ENCODE results near the gene ZNF664. TPM values are rescaled to one million over a fixed set of nuclear protein-coding genes. Genes with fewer than 3 reads are reported as not detected.

ZNF664 gene
- total and polyA plus RNA-seq, 8 donors: 16.5 to 224 (median 59.3) TPM

GRCh38 chr12:124049451-124050094 is 76.6 kb downstream of the ZNF664 start:
- TF ChIP-seq EP300 (IDR thresholded peaks at IDR 0.05) (no peak), POLR2AphosphoS5 (IDR thresholded peaks at IDR 0.05) (no peak), POLR2A (IDR thresholded peaks at IDR 0.05) (no peak), CTCF (IDR thresholded peaks at IDR 0.05) (no peak)
- H3K27ac ChIP-seq: no peak overlapping the region
- H3K4me1 ChIP-seq: peaks cover 0 to 19% (median 6%) of the 10 kb centered on the region in 4 donors
- no peaks in the 10 kb centered on the region for H3K36me3 ChIP-seq
- intact Hi-C loops (cut with DNase I; ENCODE audit: low total_unique reads): no loop called here
- peaks cover 3 to 28% (median 13%) of the 10 kb centered on the region in 4 donors for H3K9me3 ChIP-seq
- DNase-seq: no peak
- no peaks in the 10 kb centered on the region for H3K27me3 ChIP-seq
- H3K4me3 ChIP-seq: no peak overlapping the region
- 52 to 77% (median 67%) methylated on average over 6 of the region's 6 CpGs for WGBS, 5 donors

- intact Hi-C loops (cut with DNase I; ENCODE audit: low total_unique reads): no loop called here
Observed at GRCh38 chr12:124053851-124054250, 80.8 kb downstream of the ZNF664 start.

GRCh38 chr12:124055066-124055465 is 82.1 kb downstream of the ZNF664 start:
- intact Hi-C loops (cut with DNase I; ENCODE audit: low total_unique reads): no loop called here
- 86 to 100% (median 100%) methylated on average over 1 of the region's 1 CpG for WGBS, 5 donors
- H3K4me1 ChIP-seq: peaks cover 0 to 12% (median 6%) of the 10 kb centered on the region in 4 donors
- H3K27ac ChIP-seq: no peak overlapping the region
- H3K36me3 ChIP-seq: no peaks in the 10 kb centered on the region
- H3K9me3 ChIP-seq: no peaks in the 10 kb centered on the region
- TF ChIP-seq POLR2AphosphoS5 (IDR thresholded peaks at IDR 0.05) (no peak), POLR2A (IDR thresholded peaks at IDR 0.05) (no peak), EP300 (IDR thresholded peaks at IDR 0.05) (no peak), CTCF (IDR thresholded peaks at IDR 0.05) (no peak)
- no peak for DNase-seq
- no peaks in the 10 kb centered on the region for H3K27me3 ChIP-seq
- H3K4me3 ChIP-seq: no peak overlapping the region

More at GRCh38 chr12:124053851-124054250, 80.8 kb downstream of the ZNF664 start:
- Histone ChIP-seq H3K36me3 (no peaks in the 10 kb centered on the region), H3K4me1 (peaks cover 0 to 19% (median 6%) of the 10 kb centered on the region in 4 donors), H3K9me3 (peaks cover 0 to 4% (median 0%) of the 10 kb centered on the region in 4 donors), H3K4me3 (no peak overlapping the region), H3K27ac (no peak overlapping the region), H3K27me3 (no peaks in the 10 kb centered on the region)
- WGBS, 5 donors: 4 to 13% (median 9%) methylated on average over 10 of the region's 10 CpGs
- peak; percentile 62 to 93 for DNase-seq
- TF ChIP-seq POLR2A (IDR thresholded peaks at IDR 0.05) (no peak), POLR2AphosphoS5 (IDR thresholded peaks at IDR 0.05) (peak in 1 of 3 donors; percentile 64), EP300 (IDR thresholded peaks at IDR 0.05) (no peak), CTCF (IDR thresholded peaks at IDR 0.05) (peak in 5 of 7 experiments; percentile 47 to 81 (median 61))

DNA sequence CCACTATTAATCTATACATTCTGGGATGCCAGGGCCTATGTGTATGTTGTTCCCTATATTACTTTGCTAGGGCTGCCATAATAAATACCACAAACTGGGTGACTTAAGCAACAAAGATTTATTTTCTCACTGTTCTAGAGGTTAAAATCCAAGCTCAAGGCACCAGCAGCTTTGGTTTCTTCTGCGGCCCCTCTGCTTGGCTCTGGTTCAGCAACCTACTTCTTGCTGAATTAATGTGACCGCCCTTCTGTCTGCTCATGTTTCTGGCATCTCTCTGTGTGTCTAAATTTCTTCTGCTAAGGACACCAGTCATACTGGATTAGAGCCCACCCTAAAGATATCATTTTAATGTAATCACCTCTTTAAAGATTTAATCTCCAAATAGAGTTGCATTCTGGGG is 84.7 kb downstream of the ZNF664 start:
- TF ChIP-seq CTCF (IDR thresholded peaks at IDR 0.05): no peak
- no peak for TF ChIP-seq POLR2A (IDR thresholded peaks at IDR 0.05)
- no peak for TF ChIP-seq POLR2AphosphoS5 (IDR thresholded peaks at IDR 0.05)
- TF ChIP-seq EP300 (IDR thresholded peaks at IDR 0.05): no peak
- intact Hi-C loops (cut with DNase I; ENCODE audit: low total_unique reads): no loop called here
- 85 to 98% (median 95%) methylated on average over 2 of the region's 2 CpGs for WGBS, 5 donors

More for the DNA sequence above, 84.7 kb downstream of the ZNF664 start:
- Histone ChIP-seq H3K9me3 (no peaks in the 10 kb centered on the region), H3K27ac (no peak overlapping the region), H3K36me3 (no peaks in the 10 kb centered on the region), H3K4me1 (peaks cover 0 to 12% (median 6%) of the 10 kb centered on the region in 4 donors), H3K27me3 (no peaks in the 10 kb centered on the region), H3K4me3 (no peak overlapping the region)
- peak in 1 of 2 donors; percentile 56 for DNase-seq
